Adrenal gland (tissue), 12 donors: Measurements from ENCODE around the gene MAGI1. TPM values are rescaled to one million over a fixed set of nuclear protein-coding genes. Genes with fewer than 3 reads are reported as not detected.

Experiments used
- DNase-seq, 7 donors: peaks; one replicate each; pipeline ENCODE4 v3.0.0-alpha.2; 2019 to 2020
- H3K27ac ChIP-seq, 5 donors: fragments of 200-600 bp; sonication (generic) in 4 of 5; 1 replicate in 3 of 5; 2 replicates in 2 of 5; pipeline versions ENCODE4 v1.5.1 to v1.8.0; 2016 to 2020; ENCODE audit warnings: mild to moderate bottlenecking in 1 of 5
- H3K27me3 ChIP-seq: fragments of 200-600 bp; 2 replicates; pipeline ENCODE4 v1.8.0; 2021
- H3K36me3 ChIP-seq, 2 donors: fragments of 200-600 bp; replicated peaks in 1 of 2; 1 replicate in 1 of 2; 2 replicates in 1 of 2; pipeline versions ENCODE4 v1.5.1 to v1.8.0; 2018 to 2022
- H3K4me1 ChIP-seq, 2 donors: fragments of 200-600 bp; replicated peaks in 1 of 2; 1 replicate in 1 of 2; 2 replicates in 1 of 2; pipeline versions ENCODE4 v1.5.1 to v1.8.0; 2018 to 2021
- H3K4me3 ChIP-seq, 4 donors: fragments of 200-600 bp; sonication (generic) in 3 of 4; one replicate each; pipeline ENCODE4 v1.5.1; 2016 to 2018
- H3K9me3 ChIP-seq, 3 donors: fragments of 200-600 bp; sonication (generic) in 1 of 3; replicated peaks in 1 of 3; 1 replicate in 2 of 3; 2 replicates in 1 of 3; pipeline versions ENCODE4 v1.5.1 to v1.8.0; 2016 to 2021
- POLR2A ChIP-seq, 2 donors: fragments of 450-650 bp; IDR thresholded peaks; one replicate each; pipeline ENCODE4 v1.6.1; 2017; ENCODE audit warnings: antibody characterized with exemption in 2 of 2, mild to moderate bottlenecking in 2 of 2, moderate library complexity in 1 of 2
- WGBS, 4 donors: extraction: QIAGEN DNeasy Blood & Tissue Kit in 2 of 4; methylation state at CpG; one replicate each; pipeline versions ENCODE4 v1.1.5 to v1.1.7; 2013 to 2017; 5-methylcytosine and 5-hydroxymethylcytosine counted together
- intact Hi-C, 2 donors: fragments of 100-400 bp; cut with DNase I; formaldehyde crosslinking; loops; one replicate each; pipeline versions ENCODE4 v1.14.1 to v1.15.0; 2022 to 2023
- polyA plus RNA-seq, 3 donors: library from polyadenylated mRNA; stranded (reverse); fragments of 200-250 nt in 2 of 3; fragments of 350-450 nt in 1 of 3; fragmentation: Illumina TruSeq in 1 of 3; extraction: RNeasy Lipid Tissue Mini Kit (QIAGEN cat#74804) in 1 of 3; gene quantifications; one replicate each; pipeline ENCODE4 v1.2.3, GENCODE V29; 2013 to 2014
- total RNA-seq, 9 donors: library from RNA; depleted of rRNA in 4 of 9; stranded (reverse); fragments of >200 nt in 4 of 9; fragments of 120-200 nt in 1 of 9; fragmentation: NEBNext Ultra II Directional in 1 of 9; extraction: Animal tissue kit (Norgen Biotek cat#: 25700) in 1 of 9; gene quantifications; one replicate each; pipeline versions ENCODE4 v1.1.0 to v1.2.4, GENCODE V29; 2013 to 2023
- TF ChIP-seq, protein P1 (sequence below), 6 experiments: fragments of 450-650 bp in 4 of 6; fragments of 200-600 bp in 2 of 6; sonication (generic) in 1 of 6; IDR thresholded peaks; 1 replicate in 5 of 6; 2 replicates in 1 of 6; pipeline versions ENCODE4 v1.5.1 to v1.8.0; 2016 to 2021; ENCODE audit warnings: antibody characterized with exemption in 6 of 6, mild to moderate bottlenecking in 2 of 6, moderate library complexity in 1 of 6
- donor health status: healthy with polysubstance abuse.
- donor health status: Bipolar disorder and iron deficiency.
- donor health status: DM: yes; HTN: yes; CAD: no.
- donor health status: DM: no; HTN: no; CAD: no.
- donor health status: DM: no; HTN: no; CAD: no.
- donor health status: DM: yes; HTN: yes; CAD: no.

Gene MAGI1
- total and polyA plus RNA-seq, 12 donors, result 4.8 to 31.6 (median 18.5) TPM

DNA sequence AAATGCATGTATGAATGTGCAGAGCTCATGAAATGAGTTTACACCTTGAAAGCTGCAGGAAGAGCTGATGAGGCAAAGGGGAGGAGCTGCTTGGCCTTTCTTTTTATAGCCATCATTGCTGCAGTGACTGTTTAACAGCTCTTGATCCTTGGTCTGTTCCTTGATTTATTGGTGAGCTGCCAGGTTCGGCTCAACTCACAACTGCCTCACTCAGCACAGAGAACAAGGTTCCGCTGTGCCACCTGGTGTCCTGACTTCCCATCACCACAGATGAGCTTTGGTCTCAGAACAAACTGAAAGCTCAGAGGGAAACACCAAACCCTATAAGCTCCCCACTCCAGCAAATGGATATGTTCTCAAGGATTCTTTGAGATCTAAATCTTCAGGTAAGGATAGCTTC is 626.1 kb downstream of the MAGI1 start:
- WGBS, 4 donors, result 52 to 63% (median 58%) methylated on average over 2 of the region's 2 CpGs
- H3K27ac ChIP-seq, result no peak overlapping the region
- H3K4me3 ChIP-seq, result no peak overlapping the region
- H3K9me3 ChIP-seq, result no peaks in the 10 kb centered on the region
- DNase-seq, result peak; percentile 15 to 84 (median 30)
- H3K27me3 ChIP-seq, result no peaks in the 10 kb centered on the region
- intact Hi-C loops, result no loop called here
- no peaks in the 10 kb centered on the region for H3K36me3 ChIP-seq
- H3K4me1 ChIP-seq, result peaks cover 0 to 35% of the 10 kb centered on the region in 2 donors
- TF ChIP-seq, protein P1, sequence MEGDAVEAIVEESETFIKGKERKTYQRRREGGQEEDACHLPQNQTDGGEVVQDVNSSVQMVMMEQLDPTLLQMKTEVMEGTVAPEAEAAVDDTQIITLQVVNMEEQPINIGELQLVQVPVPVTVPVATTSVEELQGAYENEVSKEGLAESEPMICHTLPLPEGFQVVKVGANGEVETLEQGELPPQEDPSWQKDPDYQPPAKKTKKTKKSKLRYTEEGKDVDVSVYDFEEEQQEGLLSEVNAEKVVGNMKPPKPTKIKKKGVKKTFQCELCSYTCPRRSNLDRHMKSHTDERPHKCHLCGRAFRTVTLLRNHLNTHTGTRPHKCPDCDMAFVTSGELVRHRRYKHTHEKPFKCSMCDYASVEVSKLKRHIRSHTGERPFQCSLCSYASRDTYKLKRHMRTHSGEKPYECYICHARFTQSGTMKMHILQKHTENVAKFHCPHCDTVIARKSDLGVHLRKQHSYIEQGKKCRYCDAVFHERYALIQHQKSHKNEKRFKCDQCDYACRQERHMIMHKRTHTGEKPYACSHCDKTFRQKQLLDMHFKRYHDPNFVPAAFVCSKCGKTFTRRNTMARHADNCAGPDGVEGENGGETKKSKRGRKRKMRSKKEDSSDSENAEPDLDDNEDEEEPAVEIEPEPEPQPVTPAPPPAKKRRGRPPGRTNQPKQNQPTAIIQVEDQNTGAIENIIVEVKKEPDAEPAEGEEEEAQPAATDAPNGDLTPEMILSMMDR (IDR thresholded peaks at IDR 0.05), result no peak
- TF ChIP-seq POLR2A (IDR thresholded peaks at IDR 0.05), result no peak

DNA sequence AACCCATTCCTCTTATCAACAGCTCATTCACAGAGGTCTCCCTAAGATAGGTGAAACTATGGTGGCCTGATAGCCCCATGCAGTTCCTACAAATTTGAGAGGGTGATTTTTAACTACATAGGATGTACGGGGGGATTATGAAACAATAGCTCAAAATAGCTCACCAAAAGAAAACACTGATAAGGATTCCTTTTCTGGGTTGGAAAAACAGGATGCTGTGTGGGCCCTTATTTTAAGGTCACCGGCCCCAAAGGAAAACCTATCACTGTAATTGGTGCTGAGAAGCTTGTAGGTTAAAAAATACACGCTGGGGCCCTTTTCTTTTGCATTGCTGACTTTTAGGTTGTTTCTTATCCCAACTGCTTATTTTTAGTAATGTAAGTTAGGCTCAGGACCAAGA is 627.4 kb downstream of the MAGI1 start:
- H3K9me3 ChIP-seq, result no peaks in the 10 kb centered on the region
- TF ChIP-seq, protein P1 (IDR thresholded peaks at IDR 0.05), result no peak
- no peak for TF ChIP-seq POLR2A (IDR thresholded peaks at IDR 0.05)
- no peaks in the 10 kb centered on the region for H3K27me3 ChIP-seq
- no peak for DNase-seq
- H3K27ac ChIP-seq, result peak overlapping the region in 1 of 5 donors; percentile 2
- WGBS, 4 donors, result 26 to 28% (median 27%) methylated on average over 3 of the region's 3 CpGs
- peaks cover 0 to 35% of the 10 kb centered on the region in 2 donors for H3K4me1 ChIP-seq
- no peaks in the 10 kb centered on the region for H3K36me3 ChIP-seq
- intact Hi-C loops, result no loop called here
- H3K4me3 ChIP-seq, result no peak overlapping the region

DNA sequence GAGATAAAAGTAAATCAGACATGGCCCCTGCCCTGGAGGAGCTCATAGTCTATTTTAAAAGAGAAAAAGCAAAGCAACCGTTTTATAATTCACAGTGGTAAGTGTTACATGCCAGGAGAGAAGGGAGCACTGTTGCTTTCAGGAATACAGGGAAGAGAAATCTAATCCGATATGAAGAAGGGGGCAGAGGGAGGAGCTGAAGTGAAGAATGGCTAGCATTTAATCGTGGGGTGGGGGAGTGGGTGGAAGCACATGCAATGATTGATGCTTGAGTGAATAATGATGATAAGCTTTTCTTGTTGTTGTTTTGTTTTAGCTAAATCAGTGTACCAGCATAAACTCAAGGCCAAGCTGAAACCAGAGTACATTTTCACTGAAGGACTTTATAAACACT is 629.5 kb downstream of the MAGI1 start:
- no peak overlapping the region for H3K27ac ChIP-seq
- H3K4me3 ChIP-seq, result no peak overlapping the region
- WGBS, 4 donors, result 16 to 32% (median 25%) methylated on average over 3 of the region's 3 CpGs
- intact Hi-C loops, result no loop called here
- TF ChIP-seq POLR2A (IDR thresholded peaks at IDR 0.05), result no peak
- TF ChIP-seq, protein P1 (IDR thresholded peaks at IDR 0.05), result no peak
- peaks cover 0 to 35% of the 10 kb centered on the region in 2 donors for H3K4me1 ChIP-seq
- H3K9me3 ChIP-seq, result no peaks in the 10 kb centered on the region
- no peaks in the 10 kb centered on the region for H3K27me3 ChIP-seq
- no peaks in the 10 kb centered on the region for H3K36me3 ChIP-seq
- DNase-seq, result no peak

DNA sequence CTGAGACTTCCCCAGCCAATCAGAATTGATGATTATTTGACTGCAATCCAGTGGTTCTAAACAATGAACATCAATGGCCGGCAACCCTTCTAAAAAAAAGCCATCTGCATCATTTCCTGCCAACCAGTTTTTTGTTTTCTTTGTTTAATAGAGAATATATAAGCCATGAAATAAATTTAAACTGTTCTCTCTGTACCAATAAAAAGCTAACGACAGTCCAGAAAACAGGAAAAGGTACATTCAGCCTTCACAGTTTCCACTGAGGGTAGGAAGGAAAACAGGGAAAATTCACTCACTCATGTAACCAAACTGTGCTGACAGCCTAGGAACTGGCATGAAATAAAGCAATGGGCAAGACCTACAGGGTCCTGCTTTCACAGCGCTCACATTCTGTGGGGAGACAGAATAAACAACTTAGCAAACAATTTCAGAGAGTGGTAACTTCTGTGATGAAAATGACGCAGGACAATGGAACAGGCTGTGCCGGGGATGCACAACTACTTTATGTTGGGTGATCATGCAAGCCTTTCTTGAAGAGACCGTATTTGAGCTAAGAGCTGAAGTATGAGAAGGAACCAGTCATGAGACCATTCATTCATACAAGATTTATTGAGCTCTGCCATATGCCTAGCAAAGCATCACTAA is 630.1 kb downstream of the MAGI1 start:
- Histone ChIP-seq H3K9me3 (no peaks in the 10 kb centered on the region), H3K4me3 (no peak overlapping the region), H3K27me3 (no peaks in the 10 kb centered on the region), H3K36me3 (no peaks in the 10 kb centered on the region), H3K4me1 (peaks cover 0 to 35% of the 10 kb centered on the region in 2 donors), H3K27ac (no peak overlapping the region)
- intact Hi-C loops, result no loop called here
- no peak for DNase-seq
- TF ChIP-seq POLR2A (IDR thresholded peaks at IDR 0.05), result no peak
- TF ChIP-seq, protein P1 (IDR thresholded peaks at IDR 0.05), result no peak
- 81 to 83% (median 81%) methylated on average over 6 of the region's 6 CpGs for WGBS, 4 donors
